Mesenchymal stem cell (in vitro differentiated cells and primary cell): ENCODE results near the gene PIK3C2A.

Source experiments
- DNase-seq: peaks from one replicate; pipeline ENCODE4 v3.0.0-alpha.2; 2013
- H2AFZ ChIP-seq: one replicate; pipeline ENCODE4 v1.6.1; 2013; ENCODE audit warnings: low read depth, mild to moderate bottlenecking, control low read depth, inconsistent platforms, low read length, moderate library complexity
- H2AK5ac ChIP-seq: 2 replicates; pipeline ENCODE4 v1.6.1; 2013; ENCODE audit warnings: low read length, moderate library complexity, mild to moderate bottlenecking, inconsistent platforms; ENCODE audit not compliant: severe bottlenecking
- H2BK120ac ChIP-seq: one replicate; pipeline ENCODE4 v1.6.1; 2013; ENCODE audit warnings: low read depth, mild to moderate bottlenecking, inconsistent platforms, low read length, moderate library complexity
- H2BK12ac ChIP-seq, 2 experiments: one replicate each; pipeline ENCODE4 v1.6.1; 2013; ENCODE audit warnings: inconsistent platforms in 2 of 2, low read length in 2 of 2, mild to moderate bottlenecking in 2 of 2, moderate library complexity in 2 of 2, control low read depth in 1 of 2
- H2BK15ac ChIP-seq: one replicate; pipeline ENCODE4 v1.6.1; 2013; ENCODE audit warnings: mild to moderate bottlenecking, low read depth, inconsistent platforms; ENCODE audit not compliant: poor library complexity, severe bottlenecking
- H2BK5ac ChIP-seq: 2 replicates; pipeline ENCODE4 v1.6.1; 2013; ENCODE audit warnings: low read depth, mild to moderate bottlenecking, low read length, control low read depth, inconsistent platforms; ENCODE audit not compliant: poor library complexity, severe bottlenecking
- H3K14ac ChIP-seq, 2 experiments: one replicate each; pipeline ENCODE4 v1.6.1; 2013; ENCODE audit warnings: inconsistent platforms in 2 of 2, low read length in 2 of 2, control low read depth in 1 of 2, mild to moderate bottlenecking in 1 of 2, moderate library complexity in 1 of 2
- H3K18ac ChIP-seq, 2 experiments: one replicate each; pipeline ENCODE4 v1.6.1; 2013; ENCODE audit warnings: inconsistent platforms in 2 of 2, low read length in 2 of 2, control low read depth in 1 of 2, low read depth in 1 of 2, mild to moderate bottlenecking in 1 of 2
- H3K23ac ChIP-seq, 2 experiments: one replicate each; pipeline ENCODE4 v1.6.1; 2013; ENCODE audit warnings: inconsistent platforms in 2 of 2, low read length in 2 of 2, mild to moderate bottlenecking in 2 of 2, moderate library complexity in 2 of 2, control low read depth in 1 of 2
- H3K27ac ChIP-seq: 2 replicates; pipeline ENCODE4 v1.5.1; 2013; ENCODE audit warnings: mild to moderate bottlenecking, moderate library complexity, low read length, control low read depth, inconsistent platforms; ENCODE audit not compliant: poor library complexity, severe bottlenecking
- H3K27me3 ChIP-seq, 2 experiments: 2 replicates each; pipeline versions ENCODE4 v1.6.1 to v1.7.0; 2013; ENCODE audit warnings: low read length in 2 of 2, mild to moderate bottlenecking in 2 of 2, moderate library complexity in 2 of 2, control low read depth in 1 of 2, inconsistent platforms in 1 of 2; ENCODE audit not compliant: control insufficient read depth in 1 of 2, insufficient read depth in 1 of 2
- H3K36me3 ChIP-seq, 2 experiments: 2 replicates each; pipeline versions ENCODE4 v1.6.1 to v1.7.0; 2013; ENCODE audit warnings: low read length in 2 of 2, control low read depth in 1 of 2, inconsistent platforms in 1 of 2, low read depth in 1 of 2, mild to moderate bottlenecking in 1 of 2; ENCODE audit not compliant: insufficient read depth in 2 of 2, control insufficient read depth in 1 of 2
- H3K4ac ChIP-seq, 2 experiments: one replicate each; pipeline ENCODE4 v1.6.1; 2013; ENCODE audit warnings: inconsistent platforms in 2 of 2, low read length in 2 of 2, mild to moderate bottlenecking in 2 of 2, moderate library complexity in 2 of 2, control low read depth in 1 of 2, low read depth in 1 of 2
- H3K4me1 ChIP-seq: 2 replicates; pipeline ENCODE4 v1.6.1; 2013; ENCODE audit warnings: low read depth, low read length, control low read depth; ENCODE audit not compliant: control insufficient read depth, insufficient read depth
- H3K4me2 ChIP-seq: 2 replicates; pipeline ENCODE4 v1.6.1; 2013; ENCODE audit warnings: low read length, mild to moderate bottlenecking, inconsistent platforms; ENCODE audit not compliant: poor library complexity, severe bottlenecking
- H3K4me3 ChIP-seq, 2 experiments: 2 replicates each; pipeline versions ENCODE4 v1.5.1 to v1.7.0; 2013; ENCODE audit warnings: low read length in 2 of 2, mild to moderate bottlenecking in 2 of 2, control low read depth in 1 of 2, low read depth in 1 of 2; ENCODE audit not compliant: insufficient read depth in 1 of 2
- H3K79me1 ChIP-seq: replicated peaks from 2 replicates; pipeline ENCODE4 v1.6.1; 2013; ENCODE audit warnings: mild to moderate bottlenecking, control low read depth, low read length, inconsistent platforms; ENCODE audit not compliant: poor library complexity, severe bottlenecking
- H3K9ac ChIP-seq: 2 replicates; pipeline ENCODE4 v1.7.0; 2013; ENCODE audit warnings: mild to moderate bottlenecking, low read length, moderate library complexity
- H3K9me3 ChIP-seq: 2 replicates; pipeline ENCODE4 v1.7.0; 2013; ENCODE audit warnings: mild to moderate bottlenecking, low read length; ENCODE audit not compliant: control insufficient read depth
- H4K8ac ChIP-seq: one replicate; pipeline ENCODE4 v1.6.1; 2013; ENCODE audit warnings: inconsistent platforms, mild to moderate bottlenecking, low read length, moderate library complexity
- H4K91ac ChIP-seq: one replicate; pipeline ENCODE4 v1.6.1; 2013; ENCODE audit warnings: mild to moderate bottlenecking, low read length, inconsistent platforms
- WGBS: methylation state at CpG from one replicate; pipeline ENCODE4 v1.1.7; 2013; ENCODE audit warnings: mixed read lengths; 5-methylcytosine and 5-hydroxymethylcytosine counted together

PIK3C2A gene

DNA sequence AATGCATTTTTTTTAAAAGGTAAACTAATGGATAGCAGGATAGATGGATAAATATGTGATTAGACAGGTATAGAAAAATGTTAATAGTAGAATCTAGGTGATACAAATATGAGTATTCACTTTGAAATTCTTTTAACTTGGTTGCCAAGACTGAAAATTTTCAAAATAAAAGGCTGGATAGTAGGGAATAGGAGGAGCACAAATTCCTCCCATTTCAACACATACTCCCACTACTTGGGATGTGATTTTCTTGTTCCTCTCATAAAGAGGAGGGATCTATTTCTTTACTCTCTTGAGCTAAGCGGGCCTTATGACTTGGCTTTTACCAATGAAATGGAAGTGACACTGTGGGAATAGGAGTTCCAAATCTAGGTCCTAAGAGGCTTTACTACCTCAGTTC lies 35.9 kb downstream of the PIK3C2A start:
- Histone ChIP-seq H3K9ac (no peak overlapping the region), H3K14ac (no peak overlapping the region), H3K27me3 (no peaks in the 10 kb centered on the region), H2BK5ac (no peak overlapping the region), H2AFZ (no peak overlapping the region), H3K9me3 (no peaks in the 10 kb centered on the region), H2AK5ac (peak overlapping the region; percentile 3), H2BK15ac (no peak overlapping the region), H3K23ac (no peak overlapping the region), H3K4ac (no peak overlapping the region), H3K18ac (no peak overlapping the region), H3K79me1 (peaks cover 21% of the 10 kb centered on the region), H4K91ac (no peak overlapping the region), H3K4me1 (peaks cover 5% of the 10 kb centered on the region), H2BK12ac (no peak overlapping the region), H2BK120ac (no peak overlapping the region), H3K36me3 (peaks cover 2 to 17% of the 10 kb centered on the region in 2 experiments), H3K4me2 (no peak overlapping the region), H4K8ac (no peak overlapping the region), H3K4me3 (no peak overlapping the region), H3K27ac (peak overlapping the region; percentile 64)
- DNase-seq = no peak
- 100% methylated on average over 1 of the region's 1 CpG for WGBS

DNA sequence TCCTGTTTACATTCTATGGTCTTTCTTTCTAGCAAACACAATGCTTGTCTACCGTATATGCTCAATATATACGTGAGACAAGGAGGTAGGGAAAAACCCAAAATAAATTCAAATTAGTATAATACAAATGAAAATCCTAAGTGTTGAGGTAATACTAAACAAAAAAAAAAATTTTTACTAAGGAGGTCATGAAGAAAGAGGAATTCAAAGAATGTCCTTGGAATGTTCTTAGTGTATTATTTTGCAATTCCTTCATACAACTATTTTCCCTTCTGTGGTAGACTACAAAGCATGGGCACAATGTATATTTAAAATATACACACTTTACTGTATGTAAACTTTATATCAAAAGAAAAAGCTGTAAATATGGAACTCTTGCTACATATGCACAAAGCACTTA lies 36.4 kb downstream of the PIK3C2A start:
- H3K27me3 ChIP-seq = no peaks in the 10 kb centered on the region

DNA sequence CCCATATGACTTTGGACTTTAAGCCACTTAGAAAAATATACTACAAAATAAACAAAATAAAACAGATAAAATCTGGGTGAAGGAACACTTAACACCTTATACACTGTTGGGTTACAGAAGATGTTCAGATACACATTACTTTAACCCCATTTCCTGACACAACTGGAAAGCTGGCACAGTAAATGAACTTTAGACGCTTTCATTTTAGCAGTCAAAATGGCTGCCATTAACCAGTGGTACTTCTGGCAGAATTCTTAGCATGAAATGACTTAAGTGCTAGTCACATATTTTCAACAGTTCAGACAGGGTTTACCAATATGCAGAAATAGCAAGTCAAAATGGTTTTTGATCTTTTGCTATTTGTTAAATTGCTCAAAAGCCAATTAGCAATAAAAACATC lies 37.9 kb downstream of the PIK3C2A start:
- peaks cover 3 to 20% of the 10 kb centered on the region in 2 experiments for H3K36me3 ChIP-seq
- no peak overlapping the region for H3K14ac ChIP-seq
- no peak overlapping the region for H3K9ac ChIP-seq
- no peak overlapping the region for H2AK5ac ChIP-seq
- H3K4me1 ChIP-seq = peaks cover 5% of the 10 kb centered on the region
- no peak overlapping the region for H2BK12ac ChIP-seq
- no peaks in the 10 kb centered on the region for H3K27me3 ChIP-seq
- H2BK120ac ChIP-seq = no peak overlapping the region
- no peak overlapping the region for H2BK5ac ChIP-seq
- H3K4me3 ChIP-seq = no peak overlapping the region
- H3K27ac ChIP-seq = no peak overlapping the region
- no peak overlapping the region for H3K18ac ChIP-seq
- H3K79me1 ChIP-seq = peaks cover 29% of the 10 kb centered on the region
- H3K23ac ChIP-seq = no peak overlapping the region
- no peak overlapping the region for H4K8ac ChIP-seq
- no peak overlapping the region for H3K4ac ChIP-seq
- no peak overlapping the region for H4K91ac ChIP-seq
- no peak overlapping the region for H2AFZ ChIP-seq
- H3K4me2 ChIP-seq = no peak overlapping the region
- 100% methylated on average over 1 of the region's 1 CpG for WGBS
- no peak for DNase-seq
- H2BK15ac ChIP-seq = no peak overlapping the region
- H3K9me3 ChIP-seq = no peaks in the 10 kb centered on the region

More for the DNA sequence above, 36.4 kb downstream of the PIK3C2A start:
- Histone ChIP-seq H3K4me2 (no peak overlapping the region), H3K14ac (no peak overlapping the region), H2BK12ac (no peak overlapping the region), H2AFZ (no peak overlapping the region), H3K27ac (peak overlapping the region; percentile 64), H2AK5ac (no peak overlapping the region), H3K9ac (no peak overlapping the region), H2BK15ac (no peak overlapping the region), H3K4ac (no peak overlapping the region), H3K36me3 (peaks cover 3 to 20% of the 10 kb centered on the region in 2 experiments), H3K4me3 (no peak overlapping the region), H3K4me1 (peaks cover 5% of the 10 kb centered on the region), H2BK5ac (no peak overlapping the region), H4K91ac (no peak overlapping the region), H3K23ac (no peak overlapping the region), H3K79me1 (peaks cover 24% of the 10 kb centered on the region), H3K9me3 (no peaks in the 10 kb centered on the region), H4K8ac (no peak overlapping the region), H3K18ac (no peak overlapping the region), H2BK120ac (no peak overlapping the region)
- peak; percentile 17 for DNase-seq
- no CpG with 5 or more reads among the region's 2 CpGs for WGBS

DNA sequence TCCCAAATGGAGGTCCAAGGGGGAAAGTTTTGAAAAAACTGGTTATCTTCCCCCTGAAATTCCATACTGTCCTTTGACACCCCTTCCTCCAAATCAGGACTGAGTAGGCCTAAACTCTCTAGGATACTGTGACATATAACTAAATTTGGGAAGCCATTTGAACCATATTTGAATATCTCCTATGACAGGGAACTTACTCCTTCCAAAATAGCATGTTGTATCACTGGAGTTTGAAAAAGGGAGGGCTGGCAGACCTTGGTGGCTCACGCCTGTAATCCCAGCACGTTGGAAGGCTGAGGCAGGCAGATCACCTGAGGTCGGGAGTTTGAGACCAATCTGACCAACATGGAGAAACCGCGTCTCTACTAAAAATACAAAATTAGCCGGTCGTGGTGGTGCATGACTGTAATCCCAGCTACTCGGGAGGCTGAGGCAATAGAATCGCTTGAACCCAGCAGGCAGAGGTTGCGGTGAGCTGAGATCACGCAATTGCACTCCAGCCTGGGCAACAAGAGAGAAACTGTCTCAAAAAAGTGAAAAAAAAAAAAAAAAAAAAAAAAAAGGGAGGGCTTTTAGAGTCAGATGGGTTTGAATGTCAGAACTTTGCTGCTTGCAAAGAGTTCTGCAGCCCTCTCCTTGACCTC lies 42.4 kb downstream of the PIK3C2A start:
- no peak overlapping the region for H3K18ac ChIP-seq
- WGBS = 94% methylated on average over 11 of the region's 11 CpGs
- H2AFZ ChIP-seq = no peak overlapping the region
- no peak overlapping the region for H4K91ac ChIP-seq
- H3K27ac ChIP-seq = no peak overlapping the region
- no peak overlapping the region for H2BK5ac ChIP-seq
- H3K4me2 ChIP-seq = no peak overlapping the region
- H3K4ac ChIP-seq = no peak overlapping the region
- H3K36me3 ChIP-seq = peaks cover 3 to 25% of the 10 kb centered on the region in 2 experiments
- H3K4me1 ChIP-seq = peaks cover 1% of the 10 kb centered on the region
- peaks cover 26% of the 10 kb centered on the region for H3K79me1 ChIP-seq
- H3K9me3 ChIP-seq = no peaks in the 10 kb centered on the region
- no peak overlapping the region for H3K23ac ChIP-seq
- no peak overlapping the region for H3K14ac ChIP-seq
- H4K8ac ChIP-seq = no peak overlapping the region
- no peak for DNase-seq
- no peak overlapping the region for H2AK5ac ChIP-seq
- H3K9ac ChIP-seq = no peak overlapping the region
- H3K27me3 ChIP-seq = no peaks in the 10 kb centered on the region
- H3K4me3 ChIP-seq = no peak overlapping the region
- no peak overlapping the region for H2BK12ac ChIP-seq
- H2BK120ac ChIP-seq = no peak overlapping the region
- no peak overlapping the region for H2BK15ac ChIP-seq
